HepG2 (cell line): ENCODE results near the gene GNAL. TPM values are rescaled to one million over a fixed set of nuclear protein-coding genes. Genes with fewer than 3 reads are reported as not detected.
A peak's percentile ranks its signal among the peaks of the same experiment; 100 is the strongest.

Experiments
- ATF7-NPFF ChIP-seq: sonication (generic); formaldehyde crosslinking; IDR thresholded peaks from 2 replicates; pipeline ENCODE4 v1.8.1; 2023; ENCODE audit warnings: mild to moderate bottlenecking, low read depth, missing genetic modification reagents, moderate library complexity
- CENPX ChIP-seq: sonication (generic); formaldehyde crosslinking; IDR thresholded peaks from 2 replicates; pipeline ENCODE4 v1.9.0; 2021; ENCODE audit warnings: mild to moderate bottlenecking, missing genetic modification reagents, moderate library complexity
- CHD4 ChIP-seq: fragments of 200-600 bp; sonication (generic); IDR thresholded peaks from 2 replicates; pipeline ENCODE4 v1.7.0; 2017; ENCODE audit warnings: mild to moderate bottlenecking, low read length, borderline replicate concordance
- GATAD1 ChIP-seq: IDR thresholded peaks from 2 replicates; pipeline ENCODE4 v1.6.1; 2016; ENCODE audit warnings: missing genetic modification reagents, missing compliant biosample characterization
- HNRNPLL ChIP-seq: fragments of 200-400 bp; formaldehyde crosslinking; IDR thresholded peaks from 2 replicates; pipeline ENCODE4 v1.6.1; 2017; ENCODE audit warnings: mild to moderate bottlenecking, low read depth, low read length; ENCODE audit not compliant: poor library complexity, severe bottlenecking
- KAT8 ChIP-seq: IDR thresholded peaks from 2 replicates; pipeline ENCODE4 v1.6.1; 2016; ENCODE audit warnings: missing genetic modification reagents, missing compliant biosample characterization
- KMT2B ChIP-seq: IDR thresholded peaks from 2 replicates; pipeline ENCODE4 v1.6.1; 2016; ENCODE audit warnings: missing genetic modification reagents, missing compliant biosample characterization
- PATZ1 ChIP-seq: sonication (generic); formaldehyde crosslinking; IDR thresholded peaks from 2 replicates; pipeline ENCODE4 v1.4.0; 2020; ENCODE audit warnings: missing genetic modification reagents
- RORA ChIP-seq: sonication (generic); formaldehyde crosslinking; IDR thresholded peaks from 2 replicates; pipeline ENCODE4 v1.5.0; 2020; ENCODE audit warnings: mild to moderate bottlenecking, missing genetic modification reagents, moderate library complexity
- SOX6 ChIP-seq, 2 experiments: fragments of 450-650 bp in 1 of 2; sonication (generic) in 1 of 2; formaldehyde crosslinking in 1 of 2; IDR thresholded peaks; 2 replicates each; pipeline versions ENCODE4 v1.4.0 to v1.6.1; 2017 to 2020; ENCODE audit warnings: antibody characterized with exemption in 1 of 2, mild to moderate bottlenecking in 1 of 2, missing genetic modification reagents in 1 of 2
- ZMYM3 ChIP-seq: sonication (generic); formaldehyde crosslinking; IDR thresholded peaks from 2 replicates; pipeline ENCODE4 v1.5.1; 2020; ENCODE audit warnings: mild to moderate bottlenecking, missing genetic modification reagents
- ZNF296 ChIP-seq: sonication (generic); formaldehyde crosslinking; conservative IDR thresholded peaks from 2 replicates; pipeline ENCODE4 v1.5.0; 2020; ENCODE audit warnings: mild to moderate bottlenecking, missing genetic modification reagents
- ZNF652 ChIP-seq: IDR thresholded peaks from 2 replicates; pipeline ENCODE4 v1.6.1; 2016; ENCODE audit warnings: low read depth, borderline replicate concordance
- polyA plus RNA-seq, 8 experiments: library from polyadenylated mRNA; depleted of rRNA in 3 of 8; stranded (reverse) in 7 of 8; unstranded in 1 of 8; fragments of >200 nt; fragmentation: Illumina TruSeq in 4 of 8; extraction: Trizol in 4 of 8; gene quantifications; 2 replicates each; pipeline versions ENCODE4 v1.2.1 to v1.2.3, GENCODE V29; 2011 to 2016; ENCODE audit warnings: low read depth in 4 of 8, missing spikeins in 1 of 8, mixed read lengths in 1 of 8; ENCODE audit not compliant: insufficient read depth in 1 of 8
- total RNA-seq, 5 experiments: library from RNA; depleted of rRNA; stranded (reverse); fragments of >200 nt; fragmentation: Illumina TruSeq; extraction: Trizol; gene quantifications; 2 replicates each; pipeline ENCODE4 v1.2.3, GENCODE V29; 2016; ENCODE audit warnings: low read depth in 1 of 5
- TF ChIP-seq, protein P1 (sequence below): sonication (generic); formaldehyde crosslinking; IDR thresholded peaks from 2 replicates; pipeline ENCODE4 v1.5.0; 2020; ENCODE audit warnings: missing genetic modification reagents
- TF ChIP-seq, protein P2 (sequence below): IDR thresholded peaks from 2 replicates; pipeline ENCODE4 v1.6.1; 2016; ENCODE audit warnings: missing compliant biosample characterization, missing genetic modification reagents, borderline replicate concordance
- TF ChIP-seq, protein P3 (sequence below): IDR thresholded peaks from 2 replicates; pipeline ENCODE4 v1.4.0; 2020; ENCODE audit warnings: mild to moderate bottlenecking, missing genetic modification reagents
- TF ChIP-seq, protein P4 (sequence below): sonication (generic); formaldehyde crosslinking; IDR thresholded peaks from 2 replicates; pipeline ENCODE4 v1.8.0; 2022; ENCODE audit warnings: missing genetic modification reagents, mild to moderate bottlenecking, borderline replicate concordance
- TF ChIP-seq, protein P5 (sequence below): sonication (generic); formaldehyde crosslinking; IDR thresholded peaks from 2 replicates; pipeline ENCODE4 v1.5.1; 2020; ENCODE audit warnings: missing genetic modification reagents, mild to moderate bottlenecking, borderline replicate concordance

The GNAL gene
- total and polyA plus RNA-seq, 2 of the 13 experiments (the other 11 are each of a cell fraction or from before 2014, with no cell fraction given), result 0.87 to 1.4 TPM

- peak; percentile 64 for TF ChIP-seq GATAD1 (CRISPR knock-in tag)
- TF ChIP-seq, protein P1, sequence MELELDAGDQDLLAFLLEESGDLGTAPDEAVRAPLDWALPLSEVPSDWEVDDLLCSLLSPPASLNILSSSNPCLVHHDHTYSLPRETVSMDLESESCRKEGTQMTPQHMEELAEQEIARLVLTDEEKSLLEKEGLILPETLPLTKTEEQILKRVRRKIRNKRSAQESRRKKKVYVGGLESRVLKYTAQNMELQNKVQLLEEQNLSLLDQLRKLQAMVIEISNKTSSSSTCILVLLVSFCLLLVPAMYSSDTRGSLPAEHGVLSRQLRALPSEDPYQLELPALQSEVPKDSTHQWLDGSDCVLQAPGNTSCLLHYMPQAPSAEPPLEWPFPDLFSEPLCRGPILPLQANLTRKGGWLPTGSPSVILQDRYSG (CRISPR knock-in tag), result no peak
- peak; percentile 38 for TF ChIP-seq PATZ1 (CRISPR knock-in tag)
- TF ChIP-seq RORA (CRISPR knock-in tag), result no peak
- peak; percentile 51; the same call in 1 of the 2 replicates for TF ChIP-seq ZMYM3 (CRISPR knock-in tag)
- TF ChIP-seq, protein P2, sequence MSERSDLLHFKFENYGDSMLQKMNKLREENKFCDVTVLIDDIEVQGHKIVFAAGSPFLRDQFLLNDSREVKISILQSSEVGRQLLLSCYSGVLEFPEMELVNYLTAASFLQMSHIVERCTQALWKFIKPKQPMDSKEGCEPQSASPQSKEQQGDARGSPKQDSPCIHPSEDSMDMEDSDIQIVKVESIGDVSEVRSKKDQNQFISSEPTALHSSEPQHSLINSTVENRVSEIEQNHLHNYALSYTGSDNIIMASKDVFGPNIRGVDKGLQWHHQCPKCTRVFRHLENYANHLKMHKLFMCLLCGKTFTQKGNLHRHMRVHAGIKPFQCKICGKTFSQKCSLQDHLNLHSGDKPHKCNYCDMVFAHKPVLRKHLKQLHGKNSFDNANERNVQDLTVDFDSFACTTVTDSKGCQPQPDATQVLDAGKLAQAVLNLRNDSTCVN (CRISPR knock-in tag), result no peak
- no peak for TF ChIP-seq SOX6 (IDR thresholded peaks at IDR 0.05)
- TF ChIP-seq SOX6 (CRISPR knock-in tag; IDR thresholded peaks at IDR 0.05), result peak; percentile 42; the same call in 1 of the 2 replicates
- TF ChIP-seq HNRNPLL, result peak; percentile 64
- TF ChIP-seq, protein P3, sequence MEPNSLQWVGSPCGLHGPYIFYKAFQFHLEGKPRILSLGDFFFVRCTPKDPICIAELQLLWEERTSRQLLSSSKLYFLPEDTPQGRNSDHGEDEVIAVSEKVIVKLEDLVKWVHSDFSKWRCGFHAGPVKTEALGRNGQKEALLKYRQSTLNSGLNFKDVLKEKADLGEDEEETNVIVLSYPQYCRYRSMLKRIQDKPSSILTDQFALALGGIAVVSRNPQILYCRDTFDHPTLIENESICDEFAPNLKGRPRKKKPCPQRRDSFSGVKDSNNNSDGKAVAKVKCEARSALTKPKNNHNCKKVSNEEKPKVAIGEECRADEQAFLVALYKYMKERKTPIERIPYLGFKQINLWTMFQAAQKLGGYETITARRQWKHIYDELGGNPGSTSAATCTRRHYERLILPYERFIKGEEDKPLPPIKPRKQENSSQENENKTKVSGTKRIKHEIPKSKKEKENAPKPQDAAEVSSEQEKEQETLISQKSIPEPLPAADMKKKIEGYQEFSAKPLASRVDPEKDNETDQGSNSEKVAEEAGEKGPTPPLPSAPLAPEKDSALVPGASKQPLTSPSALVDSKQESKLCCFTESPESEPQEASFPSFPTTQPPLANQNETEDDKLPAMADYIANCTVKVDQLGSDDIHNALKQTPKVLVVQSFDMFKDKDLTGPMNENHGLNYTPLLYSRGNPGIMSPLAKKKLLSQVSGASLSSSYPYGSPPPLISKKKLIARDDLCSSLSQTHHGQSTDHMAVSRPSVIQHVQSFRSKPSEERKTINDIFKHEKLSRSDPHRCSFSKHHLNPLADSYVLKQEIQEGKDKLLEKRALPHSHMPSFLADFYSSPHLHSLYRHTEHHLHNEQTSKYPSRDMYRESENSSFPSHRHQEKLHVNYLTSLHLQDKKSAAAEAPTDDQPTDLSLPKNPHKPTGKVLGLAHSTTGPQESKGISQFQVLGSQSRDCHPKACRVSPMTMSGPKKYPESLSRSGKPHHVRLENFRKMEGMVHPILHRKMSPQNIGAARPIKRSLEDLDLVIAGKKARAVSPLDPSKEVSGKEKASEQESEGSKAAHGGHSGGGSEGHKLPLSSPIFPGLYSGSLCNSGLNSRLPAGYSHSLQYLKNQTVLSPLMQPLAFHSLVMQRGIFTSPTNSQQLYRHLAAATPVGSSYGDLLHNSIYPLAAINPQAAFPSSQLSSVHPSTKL, result peak; percentile 59
- peak; percentile 53; the same call in 1 of the 2 replicates for TF ChIP-seq KMT2B
- no peak for TF ChIP-seq CHD4
- TF ChIP-seq ZNF652, result no peak
- TF ChIP-seq ATF7-NPFF (CRISPR knock-in tag), result peak; percentile 54; the same call in 1 of the 2 replicates
- TF ChIP-seq, protein P4, sequence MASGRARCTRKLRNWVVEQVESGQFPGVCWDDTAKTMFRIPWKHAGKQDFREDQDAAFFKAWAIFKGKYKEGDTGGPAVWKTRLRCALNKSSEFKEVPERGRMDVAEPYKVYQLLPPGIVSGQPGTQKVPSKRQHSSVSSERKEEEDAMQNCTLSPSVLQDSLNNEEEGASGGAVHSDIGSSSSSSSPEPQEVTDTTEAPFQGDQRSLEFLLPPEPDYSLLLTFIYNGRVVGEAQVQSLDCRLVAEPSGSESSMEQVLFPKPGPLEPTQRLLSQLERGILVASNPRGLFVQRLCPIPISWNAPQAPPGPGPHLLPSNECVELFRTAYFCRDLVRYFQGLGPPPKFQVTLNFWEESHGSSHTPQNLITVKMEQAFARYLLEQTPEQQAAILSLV (CRISPR knock-in tag), result no peak
- no peak for TF ChIP-seq ZNF296 (CRISPR knock-in tag)
- TF ChIP-seq CENPX (CRISPR knock-in tag), result no peak
- TF ChIP-seq, protein P5, sequence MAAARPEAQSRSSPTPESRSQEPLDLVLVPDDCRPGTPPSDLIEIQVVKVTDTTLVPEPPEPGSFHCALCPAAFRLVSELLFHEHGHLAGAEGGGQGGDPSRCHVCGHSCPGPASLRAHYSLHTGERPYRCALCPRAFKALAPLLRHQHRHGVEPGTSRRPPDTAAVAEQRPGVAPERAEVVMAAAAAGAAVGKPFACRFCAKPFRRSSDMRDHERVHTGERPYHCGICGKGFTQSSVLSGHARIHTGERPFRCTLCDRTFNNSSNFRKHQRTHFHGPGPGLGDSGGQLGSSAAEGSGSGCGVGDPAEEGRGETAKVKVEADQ (CRISPR knock-in tag), result no peak
- TF ChIP-seq KAT8 (CRISPR knock-in tag), result peak; percentile 25; the same call in 1 of the 2 replicates
Measured at GRCh38 chr18:11849841-11850634, 161.0 kb downstream of the GNAL start (continued).
